Measurements from ENCODE around the gene HMOX1. TPM values are rescaled to one million over a fixed set of nuclear protein-coding genes. Genes with fewer than 3 reads are reported as not detected.

HMOX1 gene
- total and polyA plus RNA-seq, 2 of the 13 experiments (the other 11 are each of a cell fraction or from before 2014, with no cell fraction given): 53.6 to 67.4 TPM

GRCh38 chr22:35404176-35404575, 23.3 kb downstream of the HMOX1 start (continued):
- no peak for TF ChIP-seq TFDP1 (CRISPR knock-in tag; IDR thresholded peaks at IDR 0.05; ENCODE audit: borderline replicate concordance)
- TF ChIP-seq ZNF691 (CRISPR knock-in tag; IDR thresholded peaks at IDR 0.05; ENCODE audit: borderline replicate concordance, low read depth): no peak
- no peak for TF ChIP-seq ZBTB7A (CRISPR knock-in tag; IDR thresholded peaks at IDR 0.05)
- no peak for TF ChIP-seq ZSCAN21 (CRISPR knock-in tag; IDR thresholded peaks at IDR 0.05; ENCODE audit: borderline replicate concordance)
- no peak for TF ChIP-seq SSRP1 (CRISPR knock-in tag; IDR thresholded peaks at IDR 0.05)
- TF ChIP-seq ZSCAN31 (CRISPR knock-in tag; IDR thresholded peaks at IDR 0.05; ENCODE audit: low read depth): no peak
- TF ChIP-seq CENPX (CRISPR knock-in tag; IDR thresholded peaks at IDR 0.05): no peak

- H3K4me1 ChIP-seq (ENCODE audit: insufficient read depth, low read length): peaks cover 39% of the 10 kb centered on the region
- in situ Hi-C loops (cut with HindIII; ENCODE audit: extremely low pct_ligation_motif_present, low pct_unique_long_range_greater_than_20kb): no loop called here
- no peaks in the 10 kb centered on the region for H3K9me3 ChIP-seq (ENCODE audit: low read length)
- H3K27me3 ChIP-seq (ENCODE audit: control insufficient read depth in 1 of 2, insufficient read depth in 2 of 2, low read length in 2 of 2): no peaks in the 10 kb centered on the region
- BruUV-seq (replicated peaks): no TSS peak
- ATAC-seq (no peak), DNase-seq (ENCODE audit: low spot score) (no peak), FAIRE-seq (no peak)
- no peak overlapping the region for H3K4me2 ChIP-seq (ENCODE audit: low read depth, low read length)
- H3K36me3 ChIP-seq (replicated peaks in 1 of 2; ENCODE audit: control insufficient read depth in 1 of 2, insufficient read depth in 2 of 2, low read length in 2 of 2): peaks cover 13 to 65% of the 10 kb centered on the region in 2 experiments
- 96% methylated on average over 11 of the region's 13 CpGs for WGBS (ENCODE audit: low lambda C conversion rate)
- POLR2A ChIA-PET: no interaction called here
- no peaks in the 10 kb centered on the region for H4K20me1 ChIP-seq (ENCODE audit: insufficient read depth, low read length)
- intact Hi-C loops (cut with micrococcal nuclease; ENCODE audit: unreplicated experiment): no loop called here
- peaks cover 4% of the 10 kb centered on the region for H3K79me2 ChIP-seq (ENCODE audit: insufficient read depth, low read length)
- H3K27ac ChIP-seq (ENCODE audit: extremely low read length, insufficient read depth, low read length): no peak overlapping the region
- H3K9ac ChIP-seq (ENCODE audit: insufficient read depth, low read depth, low read length): no peak overlapping the region
- no peak overlapping the region for H2AFZ ChIP-seq (ENCODE audit: low read length)
- CTCF ChIA-PET (ENCODE audit: low intra/inter-chr PET ratio, low total read pairs): no interaction called here
- no peak overlapping the region for H3K4me3 ChIP-seq (replicated peaks in 1 of 3; ENCODE audit: insufficient read depth in 1 of 3, low read depth in 2 of 3, low read length in 3 of 3)
- TF ChIP-seq JUN (CRISPR knock-in tag; IDR thresholded peaks at IDR 0.05) (no peak), SIX1 (CRISPR knock-in tag; IDR thresholded peaks at IDR 0.05; ENCODE audit: borderline replicate concordance) (no peak), MNT (IDR thresholded peaks at IDR 0.05) (no peak), ZNF414 (CRISPR knock-in tag; IDR thresholded peaks at IDR 0.05) (no peak), HNRNPUL1 (IDR thresholded peaks at IDR 0.05; ENCODE audit: low read depth, low read length) (no peak)
- TF ChIP-seq, protein P1, sequence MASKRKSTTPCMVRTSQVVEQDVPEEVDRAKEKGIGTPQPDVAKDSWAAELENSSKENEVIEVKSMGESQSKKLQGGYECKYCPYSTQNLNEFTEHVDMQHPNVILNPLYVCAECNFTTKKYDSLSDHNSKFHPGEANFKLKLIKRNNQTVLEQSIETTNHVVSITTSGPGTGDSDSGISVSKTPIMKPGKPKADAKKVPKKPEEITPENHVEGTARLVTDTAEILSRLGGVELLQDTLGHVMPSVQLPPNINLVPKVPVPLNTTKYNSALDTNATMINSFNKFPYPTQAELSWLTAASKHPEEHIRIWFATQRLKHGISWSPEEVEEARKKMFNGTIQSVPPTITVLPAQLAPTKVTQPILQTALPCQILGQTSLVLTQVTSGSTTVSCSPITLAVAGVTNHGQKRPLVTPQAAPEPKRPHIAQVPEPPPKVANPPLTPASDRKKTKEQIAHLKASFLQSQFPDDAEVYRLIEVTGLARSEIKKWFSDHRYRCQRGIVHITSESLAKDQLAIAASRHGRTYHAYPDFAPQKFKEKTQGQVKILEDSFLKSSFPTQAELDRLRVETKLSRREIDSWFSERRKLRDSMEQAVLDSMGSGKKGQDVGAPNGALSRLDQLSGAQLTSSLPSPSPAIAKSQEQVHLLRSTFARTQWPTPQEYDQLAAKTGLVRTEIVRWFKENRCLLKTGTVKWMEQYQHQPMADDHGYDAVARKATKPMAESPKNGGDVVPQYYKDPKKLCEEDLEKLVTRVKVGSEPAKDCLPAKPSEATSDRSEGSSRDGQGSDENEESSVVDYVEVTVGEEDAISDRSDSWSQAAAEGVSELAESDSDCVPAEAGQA (IDR thresholded peaks at IDR 0.05; ENCODE audit: low read depth): no peak
- TF ChIP-seq, protein P1 (CRISPR knock-in tag; IDR thresholded peaks at IDR 0.05; ENCODE audit: borderline replicate concordance): no peak
Measured at GRCh38 chr22:35406443-35406842, 25.5 kb downstream of the HMOX1 start.
